Measurements from ENCODE around the gene CEP170.

DNA sequence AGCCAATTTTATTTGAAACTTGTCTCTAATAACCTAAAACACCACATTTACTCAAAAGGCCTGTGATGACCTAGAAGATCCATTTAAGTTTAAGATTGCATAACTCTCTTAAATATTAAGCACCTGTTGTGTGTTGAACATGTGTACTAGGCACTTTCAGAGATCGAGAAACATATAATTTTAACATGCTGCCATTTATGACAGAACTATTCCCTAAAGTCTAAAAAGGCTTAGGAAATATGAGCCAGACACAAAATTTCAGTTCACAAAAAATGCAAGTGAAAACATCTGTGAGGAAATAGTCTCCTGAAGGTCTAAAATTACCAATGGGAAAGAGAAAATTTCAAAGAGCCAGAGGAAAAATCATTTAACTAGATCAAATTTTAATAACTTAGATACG, 37.7 kb downstream of the CEP170 start:
- TF ChIP-seq, protein P1, sequence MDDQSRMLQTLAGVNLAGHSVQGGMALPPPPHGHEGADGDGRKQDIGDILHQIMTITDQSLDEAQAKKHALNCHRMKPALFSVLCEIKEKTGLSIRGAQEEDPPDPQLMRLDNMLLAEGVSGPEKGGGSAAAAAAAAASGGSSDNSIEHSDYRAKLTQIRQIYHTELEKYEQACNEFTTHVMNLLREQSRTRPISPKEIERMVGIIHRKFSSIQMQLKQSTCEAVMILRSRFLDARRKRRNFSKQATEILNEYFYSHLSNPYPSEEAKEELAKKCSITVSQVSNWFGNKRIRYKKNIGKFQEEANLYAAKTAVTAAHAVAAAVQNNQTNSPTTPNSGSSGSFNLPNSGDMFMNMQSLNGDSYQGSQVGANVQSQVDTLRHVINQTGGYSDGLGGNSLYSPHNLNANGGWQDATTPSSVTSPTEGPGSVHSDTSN (IDR thresholded peaks at IDR 0.05), result no peak
- TF ChIP-seq, protein P2, sequence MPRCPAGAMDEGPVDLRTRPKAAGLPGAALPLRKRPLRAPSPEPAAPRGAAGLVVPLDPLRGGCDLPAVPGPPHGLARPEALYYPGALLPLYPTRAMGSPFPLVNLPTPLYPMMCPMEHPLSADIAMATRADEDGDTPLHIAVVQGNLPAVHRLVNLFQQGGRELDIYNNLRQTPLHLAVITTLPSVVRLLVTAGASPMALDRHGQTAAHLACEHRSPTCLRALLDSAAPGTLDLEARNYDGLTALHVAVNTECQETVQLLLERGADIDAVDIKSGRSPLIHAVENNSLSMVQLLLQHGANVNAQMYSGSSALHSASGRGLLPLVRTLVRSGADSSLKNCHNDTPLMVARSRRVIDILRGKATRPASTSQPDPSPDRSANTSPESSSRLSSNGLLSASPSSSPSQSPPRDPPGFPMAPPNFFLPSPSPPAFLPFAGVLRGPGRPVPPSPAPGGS (IDR thresholded peaks at IDR 0.05), result no peak
- TF ChIP-seq ESRRA (IDR thresholded peaks at IDR 0.05; ENCODE audit: borderline replicate concordance, low read length), result no peak
- TF ChIP-seq, protein P3, sequence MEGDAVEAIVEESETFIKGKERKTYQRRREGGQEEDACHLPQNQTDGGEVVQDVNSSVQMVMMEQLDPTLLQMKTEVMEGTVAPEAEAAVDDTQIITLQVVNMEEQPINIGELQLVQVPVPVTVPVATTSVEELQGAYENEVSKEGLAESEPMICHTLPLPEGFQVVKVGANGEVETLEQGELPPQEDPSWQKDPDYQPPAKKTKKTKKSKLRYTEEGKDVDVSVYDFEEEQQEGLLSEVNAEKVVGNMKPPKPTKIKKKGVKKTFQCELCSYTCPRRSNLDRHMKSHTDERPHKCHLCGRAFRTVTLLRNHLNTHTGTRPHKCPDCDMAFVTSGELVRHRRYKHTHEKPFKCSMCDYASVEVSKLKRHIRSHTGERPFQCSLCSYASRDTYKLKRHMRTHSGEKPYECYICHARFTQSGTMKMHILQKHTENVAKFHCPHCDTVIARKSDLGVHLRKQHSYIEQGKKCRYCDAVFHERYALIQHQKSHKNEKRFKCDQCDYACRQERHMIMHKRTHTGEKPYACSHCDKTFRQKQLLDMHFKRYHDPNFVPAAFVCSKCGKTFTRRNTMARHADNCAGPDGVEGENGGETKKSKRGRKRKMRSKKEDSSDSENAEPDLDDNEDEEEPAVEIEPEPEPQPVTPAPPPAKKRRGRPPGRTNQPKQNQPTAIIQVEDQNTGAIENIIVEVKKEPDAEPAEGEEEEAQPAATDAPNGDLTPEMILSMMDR (IDR thresholded peaks at IDR 0.05), result no peak
